ENCODE data around the gene TAF1B. TPM values are rescaled to one million over a fixed set of nuclear protein-coding genes. Genes with fewer than 3 reads are reported as not detected.

Gene TAF1B
- total and polyA plus RNA-seq, 10 of the 15 experiments (the other 5 are each of a cell fraction or from before 2014, with no cell fraction given) = 8.1 to 18.3 (median 12.4) TPM

DNA sequence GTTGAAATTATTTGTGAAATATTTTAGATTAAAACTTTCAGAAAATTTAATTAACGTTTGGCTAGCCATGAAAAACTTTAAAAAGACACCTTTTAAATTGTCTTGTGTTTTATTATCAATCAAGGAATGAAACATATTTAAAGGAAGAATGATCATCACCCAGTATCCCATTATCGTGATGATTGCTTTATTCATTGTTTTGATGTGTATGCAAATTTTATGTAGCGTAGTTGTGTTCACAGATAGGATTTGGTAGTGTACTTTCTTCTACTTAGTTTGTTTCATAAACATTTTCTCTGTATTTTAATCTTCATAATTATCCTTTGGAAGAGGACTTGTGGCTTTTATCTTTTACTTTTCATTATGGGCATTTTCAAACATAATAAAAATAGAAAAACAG, 116.0 kb downstream of the TAF1B start:
- H3K27ac ChIP-seq (ENCODE audit: control insufficient read depth, insufficient read depth) = no peak overlapping the region
- intact Hi-C loops (cut with micrococcal nuclease; ENCODE audit: unreplicated experiment) = no loop called here
- no peak for ATAC-seq
- H2AFZ ChIP-seq (ENCODE audit: control insufficient read depth, low read depth, low read length) = no peak overlapping the region
- no peak for FAIRE-seq
- H3K4me2 ChIP-seq (ENCODE audit: control insufficient read depth, insufficient read depth) = no peak overlapping the region
- H3K4me3 ChIP-seq = no peak overlapping the region
- no peaks in the 10 kb centered on the region for H3K79me2 ChIP-seq (ENCODE audit: control insufficient read depth, insufficient read depth, low read length)
- CTCF ChIA-PET = interaction anchor here (3.6 kb wide), 1 partner anchor 25 kb away, joined by 17 read pairs; no protein-coding TSS in a partner anchor
- in situ Hi-C loops (cut with MboI) = no loop called here
- no peak overlapping the region for H3K9ac ChIP-seq (ENCODE audit: control insufficient read depth, insufficient read depth, low read length)
- no peaks in the 10 kb centered on the region for H3K4me1 ChIP-seq (ENCODE audit: control insufficient read depth, insufficient read depth, low read length)
- no peak for DNase-seq (ENCODE audit: low read depth, low spot score)
- no peaks in the 10 kb centered on the region for H3K9me3 ChIP-seq (replicated peaks; ENCODE audit: control insufficient read depth, insufficient read depth, low read length)
- SMC1A ChIA-PET (ENCODE audit: uncharacterized antibody, unreplicated experiment) = no interaction called here
- H4K20me1 ChIP-seq (ENCODE audit: control insufficient read depth, insufficient read depth) = no peaks in the 10 kb centered on the region
- no TSS peak for BruUV-seq (replicated peaks)
- H3K27me3 ChIP-seq (replicated peaks in 1 of 2; ENCODE audit: control insufficient read depth in 2 of 2, insufficient read depth in 2 of 2, low read length in 1 of 2) = no peaks in the 10 kb centered on the region
- H3K36me3 ChIP-seq (ENCODE audit: control insufficient read depth in 2 of 2, insufficient read depth in 2 of 2, low read length in 1 of 2) = no peaks in the 10 kb centered on the region
- POLR2A ChIA-PET = no interaction called here
- RAD21 ChIA-PET (ENCODE audit: unreplicated experiment) = no interaction called here
- WGBS (ENCODE audit: insufficient coverage, insufficient replicate concordance, low lambda C conversion rate, missing lambda C conversion rate) = 40% methylated on average over 3 of the region's 3 CpGs
- TF ChIP-seq, protein P1, sequence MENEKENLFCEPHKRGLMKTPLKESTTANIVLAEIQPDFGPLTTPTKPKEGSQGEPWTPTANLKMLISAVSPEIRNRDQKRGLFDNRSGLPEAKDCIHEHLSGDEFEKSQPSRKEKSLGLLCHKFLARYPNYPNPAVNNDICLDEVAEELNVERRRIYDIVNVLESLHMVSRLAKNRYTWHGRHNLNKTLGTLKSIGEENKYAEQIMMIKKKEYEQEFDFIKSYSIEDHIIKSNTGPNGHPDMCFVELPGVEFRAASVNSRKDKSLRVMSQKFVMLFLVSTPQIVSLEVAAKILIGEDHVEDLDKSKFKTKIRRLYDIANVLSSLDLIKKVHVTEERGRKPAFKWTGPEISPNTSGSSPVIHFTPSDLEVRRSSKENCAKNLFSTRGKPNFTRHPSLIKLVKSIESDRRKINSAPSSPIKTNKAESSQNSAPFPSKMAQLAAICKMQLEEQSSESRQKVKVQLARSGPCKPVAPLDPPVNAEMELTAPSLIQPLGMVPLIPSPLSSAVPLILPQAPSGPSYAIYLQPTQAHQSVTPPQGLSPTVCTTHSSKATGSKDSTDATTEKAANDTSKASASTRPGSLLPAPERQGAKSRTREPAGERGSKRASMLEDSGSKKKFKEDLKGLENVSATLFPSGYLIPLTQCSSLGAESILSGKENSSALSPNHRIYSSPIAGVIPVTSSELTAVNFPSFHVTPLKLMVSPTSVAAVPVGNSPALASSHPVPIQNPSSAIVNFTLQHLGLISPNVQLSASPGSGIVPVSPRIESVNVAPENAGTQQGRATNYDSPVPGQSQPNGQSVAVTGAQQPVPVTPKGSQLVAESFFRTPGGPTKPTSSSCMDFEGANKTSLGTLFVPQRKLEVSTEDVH (IDR thresholded peaks at IDR 0.05; ENCODE audit: low read depth, partially characterized antibody) = no peak
- TF ChIP-seq PAX5 (IDR thresholded peaks at IDR 0.05; ENCODE audit: borderline replicate concordance, low read depth, low read length) (no peak), SP1 (IDR thresholded peaks at IDR 0.05; ENCODE audit: low read depth, low read length) (no peak), HCFC1 (IDR thresholded peaks at IDR 0.05; ENCODE audit: low read length) (no peak), ZNF274 (IDR thresholded peaks at IDR 0.05; ENCODE audit: insufficient read depth, insufficient read length) (no peak), NFYB (IDR thresholded peaks at IDR 0.05; ENCODE audit: insufficient read depth, low read depth, low read length) (no peak), ZNF622 (IDR thresholded peaks at IDR 0.05) (no peak), SIN3A (IDR thresholded peaks at IDR 0.05; ENCODE audit: low read depth, low read length) (no peak), MTA2 (IDR thresholded peaks at IDR 0.05; ENCODE audit: low read depth) (no peak), RFX5 (IDR thresholded peaks at IDR 0.05; ENCODE audit: low read depth, low read length) (no peak), SMAD5 (IDR thresholded peaks at IDR 0.05; ENCODE audit: low read depth) (no peak)
- TF ChIP-seq, protein P2, sequence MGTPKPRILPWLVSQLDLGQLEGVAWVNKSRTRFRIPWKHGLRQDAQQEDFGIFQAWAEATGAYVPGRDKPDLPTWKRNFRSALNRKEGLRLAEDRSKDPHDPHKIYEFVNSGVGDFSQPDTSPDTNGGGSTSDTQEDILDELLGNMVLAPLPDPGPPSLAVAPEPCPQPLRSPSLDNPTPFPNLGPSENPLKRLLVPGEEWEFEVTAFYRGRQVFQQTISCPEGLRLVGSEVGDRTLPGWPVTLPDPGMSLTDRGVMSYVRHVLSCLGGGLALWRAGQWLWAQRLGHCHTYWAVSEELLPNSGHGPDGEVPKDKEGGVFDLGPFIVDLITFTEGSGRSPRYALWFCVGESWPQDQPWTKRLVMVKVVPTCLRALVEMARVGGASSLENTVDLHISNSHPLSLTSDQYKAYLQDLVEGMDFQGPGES (IDR thresholded peaks at IDR 0.05) = no peak
- TF ChIP-seq, protein P3, sequence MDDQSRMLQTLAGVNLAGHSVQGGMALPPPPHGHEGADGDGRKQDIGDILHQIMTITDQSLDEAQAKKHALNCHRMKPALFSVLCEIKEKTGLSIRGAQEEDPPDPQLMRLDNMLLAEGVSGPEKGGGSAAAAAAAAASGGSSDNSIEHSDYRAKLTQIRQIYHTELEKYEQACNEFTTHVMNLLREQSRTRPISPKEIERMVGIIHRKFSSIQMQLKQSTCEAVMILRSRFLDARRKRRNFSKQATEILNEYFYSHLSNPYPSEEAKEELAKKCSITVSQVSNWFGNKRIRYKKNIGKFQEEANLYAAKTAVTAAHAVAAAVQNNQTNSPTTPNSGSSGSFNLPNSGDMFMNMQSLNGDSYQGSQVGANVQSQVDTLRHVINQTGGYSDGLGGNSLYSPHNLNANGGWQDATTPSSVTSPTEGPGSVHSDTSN (IDR thresholded peaks at IDR 0.05; ENCODE audit: insufficient replicate concordance, low read depth, low read length) = no peak
- TF ChIP-seq, protein P4, sequence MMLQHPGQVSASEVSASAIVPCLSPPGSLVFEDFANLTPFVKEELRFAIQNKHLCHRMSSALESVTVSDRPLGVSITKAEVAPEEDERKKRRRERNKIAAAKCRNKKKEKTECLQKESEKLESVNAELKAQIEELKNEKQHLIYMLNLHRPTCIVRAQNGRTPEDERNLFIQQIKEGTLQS (IDR thresholded peaks at IDR 0.05; ENCODE audit: borderline replicate concordance, extremely low read depth, low read depth, low read length) = no peak
- TF ChIP-seq, protein P5, sequence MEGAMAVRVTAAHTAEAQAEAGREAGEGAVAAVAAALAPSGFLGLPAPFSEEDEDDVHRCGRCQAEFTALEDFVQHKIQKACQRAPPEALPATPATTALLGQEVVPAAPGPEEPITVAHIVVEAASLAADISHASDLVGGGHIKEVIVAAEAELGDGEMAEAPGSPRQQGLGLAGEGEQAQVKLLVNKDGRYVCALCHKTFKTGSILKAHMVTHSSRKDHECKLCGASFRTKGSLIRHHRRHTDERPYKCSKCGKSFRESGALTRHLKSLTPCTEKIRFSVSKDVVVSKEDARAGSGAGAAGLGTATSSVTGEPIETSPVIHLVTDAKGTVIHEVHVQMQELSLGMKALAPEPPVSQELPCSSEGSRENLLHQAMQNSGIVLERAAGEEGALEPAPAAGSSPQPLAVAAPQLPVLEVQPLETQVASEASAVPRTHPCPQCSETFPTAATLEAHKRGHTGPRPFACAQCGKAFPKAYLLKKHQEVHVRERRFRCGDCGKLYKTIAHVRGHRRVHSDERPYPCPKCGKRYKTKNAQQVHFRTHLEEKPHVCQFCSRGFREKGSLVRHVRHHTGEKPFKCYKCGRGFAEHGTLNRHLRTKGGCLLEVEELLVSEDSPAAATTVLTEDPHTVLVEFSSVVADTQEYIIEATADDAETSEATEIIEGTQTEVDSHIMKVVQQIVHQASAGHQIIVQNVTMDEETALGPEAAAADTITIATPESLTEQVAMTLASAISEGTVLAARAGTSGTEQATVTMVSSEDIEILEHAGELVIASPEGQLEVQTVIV (IDR thresholded peaks at IDR 0.05; ENCODE audit: borderline replicate concordance, partially characterized antibody) = no peak
- TF ChIP-seq, protein P6, sequence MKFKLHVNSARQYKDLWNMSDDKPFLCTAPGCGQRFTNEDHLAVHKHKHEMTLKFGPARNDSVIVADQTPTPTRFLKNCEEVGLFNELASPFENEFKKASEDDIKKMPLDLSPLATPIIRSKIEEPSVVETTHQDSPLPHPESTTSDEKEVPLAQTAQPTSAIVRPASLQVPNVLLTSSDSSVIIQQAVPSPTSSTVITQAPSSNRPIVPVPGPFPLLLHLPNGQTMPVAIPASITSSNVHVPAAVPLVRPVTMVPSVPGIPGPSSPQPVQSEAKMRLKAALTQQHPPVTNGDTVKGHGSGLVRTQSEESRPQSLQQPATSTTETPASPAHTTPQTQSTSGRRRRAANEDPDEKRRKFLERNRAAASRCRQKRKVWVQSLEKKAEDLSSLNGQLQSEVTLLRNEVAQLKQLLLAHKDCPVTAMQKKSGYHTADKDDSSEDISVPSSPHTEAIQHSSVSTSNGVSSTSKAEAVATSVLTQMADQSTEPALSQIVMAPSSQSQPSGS (IDR thresholded peaks at IDR 0.05; ENCODE audit: low read length) = no peak

Measured in GM12878 (cell line).